HG03442 (cell line): ENCODE data around the gene CIB4.
"Not testable (repeated sequence)": the region's sequence is repeated elsewhere in the genome, so short reads cannot be mapped to it uniquely, and the experiment has no call there.

Experiments used
- ATAC-seq: cut with Tn5 transposase; IDR thresholded peaks from one replicate; pipeline ENCODE4 v1.9.1; 2021; ENCODE audit warnings: mild to moderate bottlenecking, moderate library complexity; ENCODE audit not compliant: unreplicated experiment

The CIB4 gene

DNA sequence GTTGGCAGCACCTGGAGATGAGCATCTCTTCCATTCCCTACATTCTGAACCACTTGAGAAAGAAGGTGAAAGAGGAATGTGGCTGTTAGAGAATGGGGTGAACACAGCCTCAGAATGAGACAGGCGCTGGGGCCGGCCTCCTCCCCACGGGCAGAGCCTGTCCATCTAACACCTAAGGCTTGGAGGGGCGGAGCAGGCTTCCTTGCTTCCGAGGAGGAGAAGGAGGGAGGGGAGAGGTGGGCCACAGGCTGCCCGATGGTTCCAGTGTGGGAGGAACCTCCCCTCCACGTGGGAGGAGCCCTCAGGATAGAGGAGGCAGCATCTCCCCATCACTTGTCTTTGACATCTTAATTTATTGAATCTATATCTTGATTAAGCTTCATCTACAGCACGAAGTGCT lies 68.6 kb downstream of the CIB4 start:
- ATAC-seq = no peak

DNA sequence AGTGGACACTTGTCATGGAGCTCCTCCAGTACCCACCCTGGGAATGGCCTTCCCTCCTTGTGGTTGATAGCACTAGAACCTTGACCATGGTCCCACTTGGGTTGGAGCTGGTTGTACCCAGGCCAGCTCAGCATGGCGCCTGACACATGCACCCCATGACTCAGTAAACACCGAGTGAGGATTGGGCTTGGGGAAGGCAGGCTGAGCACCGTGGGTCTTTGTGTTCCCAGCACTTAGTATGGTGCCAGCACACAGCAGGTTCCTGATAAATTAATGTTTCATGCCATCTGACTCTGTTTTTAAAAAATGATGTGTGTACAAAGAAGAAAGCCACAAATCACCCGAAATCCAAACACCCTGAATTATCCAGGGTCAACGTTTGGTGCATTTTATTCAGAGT lies 69.8 kb downstream of the CIB4 start:
- no peak for ATAC-seq

DNA sequence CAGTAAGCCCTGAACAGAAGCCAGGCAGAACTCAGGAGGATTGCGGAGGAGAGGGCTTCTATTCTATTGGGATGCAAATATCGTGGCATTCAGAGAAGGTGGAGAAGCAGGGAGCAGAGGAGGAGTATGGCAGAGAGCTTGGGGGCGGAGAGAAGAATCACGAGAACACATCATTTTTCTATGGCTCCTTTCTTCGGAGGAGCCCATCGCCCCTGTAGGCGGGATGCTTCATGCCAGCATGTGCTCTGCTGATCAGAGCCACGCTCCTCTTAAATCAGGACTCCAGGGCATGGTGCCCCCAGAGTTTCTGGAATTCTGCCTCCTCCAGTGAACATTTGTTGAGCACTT lies 71.1 kb downstream of the CIB4 start:
- ATAC-seq = no peak

DNA sequence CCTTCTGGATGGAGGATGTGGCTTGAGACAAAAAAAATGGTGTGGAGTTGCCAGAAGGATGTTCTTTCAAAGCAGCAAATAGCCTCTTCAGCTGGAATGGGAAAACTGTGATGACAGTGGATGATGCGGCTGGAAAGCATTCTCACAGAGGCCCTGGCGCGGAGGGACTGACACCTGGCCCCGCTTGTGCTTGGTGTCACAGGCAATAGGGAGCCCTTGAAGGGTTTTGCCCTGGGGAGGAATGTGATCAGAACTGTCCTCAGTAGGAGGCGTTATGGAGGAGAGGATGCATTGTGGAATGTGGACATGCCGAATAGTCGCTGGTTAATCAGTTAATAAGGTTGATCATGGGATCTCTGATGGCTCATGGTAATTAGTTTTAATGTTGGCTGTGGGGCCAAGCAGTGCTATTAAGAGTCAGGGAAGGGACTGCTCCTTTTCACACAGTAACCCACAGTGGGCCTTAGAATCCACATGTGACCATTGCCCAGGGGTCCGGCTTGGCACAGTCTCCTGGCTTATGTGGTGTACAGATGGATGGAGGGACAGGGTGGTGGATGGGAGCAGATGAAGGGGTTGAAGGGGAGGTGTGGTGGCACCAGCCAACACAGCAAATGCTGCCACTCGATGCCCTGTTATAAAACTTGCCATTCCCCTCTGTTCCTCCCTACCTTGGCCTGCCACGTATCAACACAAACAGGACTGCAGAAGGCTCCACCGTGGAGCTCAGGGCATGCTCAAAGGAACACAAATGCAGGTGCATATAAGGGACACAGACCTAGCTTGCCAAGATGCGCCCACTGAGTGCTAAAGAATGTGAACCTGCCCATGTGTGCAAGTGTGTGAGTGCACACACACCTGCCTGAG lies 71.7 kb downstream of the CIB4 start:
- no peak for ATAC-seq

DNA sequence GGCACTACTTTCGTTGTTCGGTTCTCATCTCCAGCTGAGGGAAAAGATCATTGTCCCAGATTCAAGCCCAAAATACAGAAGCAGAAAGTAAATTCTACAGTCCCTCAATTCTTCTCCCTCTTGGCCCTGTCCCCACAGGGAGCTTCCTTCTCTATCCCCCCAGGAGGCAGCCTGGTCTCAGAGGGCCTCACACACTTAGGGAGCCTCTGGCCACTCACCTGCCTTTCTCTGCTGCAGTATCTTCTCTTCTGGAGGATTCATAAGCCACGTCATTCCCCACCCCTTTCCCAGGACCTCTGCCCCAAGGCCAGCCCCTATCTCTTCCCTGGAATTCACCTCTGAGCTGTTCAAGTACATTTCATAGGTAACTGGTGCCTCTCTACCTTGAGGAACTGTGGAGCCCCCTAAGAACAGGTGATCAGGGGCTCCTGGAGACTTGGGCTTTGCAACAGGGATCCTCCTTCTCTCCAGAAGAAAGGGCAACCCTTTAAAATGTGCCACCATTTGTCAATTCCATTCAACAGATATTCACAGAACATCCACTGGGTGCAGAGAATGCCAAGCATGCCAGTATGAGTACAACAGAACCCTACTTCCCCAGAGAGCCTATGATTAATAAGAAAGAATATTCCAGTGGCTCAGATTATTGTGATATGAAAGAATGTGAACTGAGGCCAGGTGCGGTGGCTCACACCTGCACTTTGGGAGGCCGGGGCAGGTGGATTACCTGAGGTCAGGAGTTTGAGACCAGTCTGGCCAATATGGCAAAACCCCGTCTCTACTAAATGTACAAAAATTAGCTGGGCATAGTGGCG lies 72.9 kb downstream of the CIB4 start:
- ATAC-seq = no peak

DNA sequence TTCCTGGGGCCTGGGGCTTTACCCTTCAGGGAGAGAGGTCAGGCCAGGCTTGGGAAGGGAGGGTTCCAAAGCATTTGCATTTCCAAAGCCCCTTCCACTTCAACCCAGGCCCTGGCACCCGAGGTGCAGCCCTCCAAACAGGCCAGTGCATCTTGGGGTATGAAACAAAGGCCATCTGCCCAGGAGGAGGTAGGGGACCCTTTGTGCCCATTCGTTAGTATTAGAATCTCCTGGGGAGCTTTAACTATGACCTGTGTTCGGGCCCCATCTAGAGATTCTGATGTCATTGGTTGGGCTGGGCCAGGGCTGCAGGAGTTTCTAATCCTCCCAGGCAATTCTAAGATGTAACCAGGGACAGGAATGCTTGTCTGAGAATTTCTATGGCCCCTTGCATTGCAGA lies 73.6 kb downstream of the CIB4 start:
- no peak for ATAC-seq

DNA sequence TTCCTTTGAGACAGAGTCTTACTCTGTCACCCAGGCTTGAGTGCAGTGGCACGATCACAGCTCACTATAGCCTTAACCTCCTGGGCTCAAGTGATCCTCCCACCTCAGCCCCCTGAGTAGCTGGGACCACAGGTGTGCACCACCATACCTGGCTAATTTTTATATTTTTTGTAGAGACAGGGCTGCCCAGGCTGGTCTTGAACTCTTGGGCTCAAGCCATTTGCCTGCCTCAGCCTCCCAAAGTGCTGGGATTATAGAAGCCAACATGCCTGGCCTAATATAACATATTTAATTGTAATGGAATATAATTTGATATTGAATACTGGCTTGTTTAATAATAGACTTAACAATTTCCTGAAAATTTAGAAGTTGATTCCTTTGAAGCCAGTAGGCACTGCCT lies 74.4 kb downstream of the CIB4 start:
- ATAC-seq = not testable (repeated sequence)

DNA sequence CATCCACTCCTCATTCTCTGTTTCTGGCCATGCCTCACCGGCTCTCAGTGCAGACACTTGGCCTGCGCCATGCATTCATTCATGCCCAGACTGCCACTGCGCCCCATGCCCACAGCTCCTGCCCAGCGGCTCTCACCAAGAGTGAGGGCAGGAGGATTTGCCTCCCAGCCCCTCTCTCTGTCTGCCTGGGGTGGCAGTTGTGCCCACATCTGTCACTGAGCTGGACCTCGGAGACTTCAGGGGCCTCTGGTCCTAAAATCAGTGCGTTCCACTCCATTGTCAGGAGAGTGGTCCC lies 75.1 kb downstream of the CIB4 start:
- no peak for ATAC-seq

DNA sequence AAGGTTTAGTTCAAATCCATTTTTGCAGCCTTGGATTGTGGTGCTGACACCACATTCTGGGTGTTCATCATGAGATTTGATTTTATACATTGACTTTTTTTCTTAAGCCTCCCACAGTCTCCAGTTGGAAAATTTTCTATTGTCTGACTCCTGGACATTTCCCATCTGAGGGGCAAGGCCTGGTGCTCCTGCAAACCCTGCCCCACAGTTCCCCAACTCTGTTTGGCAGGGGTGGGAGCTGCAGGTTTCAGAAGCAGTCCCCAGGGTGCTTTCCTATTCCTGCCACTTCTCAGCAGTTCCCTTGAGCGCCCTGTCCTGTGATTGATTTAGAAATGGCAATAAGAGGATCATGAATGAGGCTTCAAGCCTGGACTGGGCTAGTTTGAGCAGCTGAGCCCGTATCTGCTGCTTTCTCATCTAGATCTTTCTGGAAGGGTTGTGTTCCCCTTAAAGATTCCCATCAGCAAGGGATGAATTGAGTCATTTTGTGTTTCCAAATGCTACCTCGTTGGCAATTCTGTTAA lies 77.0 kb downstream of the CIB4 start:
- ATAC-seq = no peak

DNA sequence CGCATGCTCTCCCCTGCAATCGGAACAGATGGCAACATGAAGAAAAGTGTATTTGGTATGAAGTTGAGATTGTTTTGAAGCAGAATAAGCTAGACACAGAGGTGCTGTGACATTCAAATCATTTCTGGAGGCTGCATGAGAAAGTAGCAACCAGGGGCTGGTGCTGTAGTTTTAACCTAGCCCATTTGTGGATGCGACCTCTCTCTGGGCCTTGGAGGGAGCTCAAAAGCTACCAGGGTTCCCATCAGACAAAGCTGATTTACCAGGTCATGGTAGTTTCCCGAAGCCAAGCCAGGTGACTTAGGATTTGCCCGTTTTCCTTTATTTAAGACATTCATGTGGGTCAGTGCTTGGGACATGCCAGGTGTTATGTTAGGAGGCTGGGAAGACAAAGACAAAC lies 77.5 kb downstream of the CIB4 start:
- ATAC-seq = no peak

DNA sequence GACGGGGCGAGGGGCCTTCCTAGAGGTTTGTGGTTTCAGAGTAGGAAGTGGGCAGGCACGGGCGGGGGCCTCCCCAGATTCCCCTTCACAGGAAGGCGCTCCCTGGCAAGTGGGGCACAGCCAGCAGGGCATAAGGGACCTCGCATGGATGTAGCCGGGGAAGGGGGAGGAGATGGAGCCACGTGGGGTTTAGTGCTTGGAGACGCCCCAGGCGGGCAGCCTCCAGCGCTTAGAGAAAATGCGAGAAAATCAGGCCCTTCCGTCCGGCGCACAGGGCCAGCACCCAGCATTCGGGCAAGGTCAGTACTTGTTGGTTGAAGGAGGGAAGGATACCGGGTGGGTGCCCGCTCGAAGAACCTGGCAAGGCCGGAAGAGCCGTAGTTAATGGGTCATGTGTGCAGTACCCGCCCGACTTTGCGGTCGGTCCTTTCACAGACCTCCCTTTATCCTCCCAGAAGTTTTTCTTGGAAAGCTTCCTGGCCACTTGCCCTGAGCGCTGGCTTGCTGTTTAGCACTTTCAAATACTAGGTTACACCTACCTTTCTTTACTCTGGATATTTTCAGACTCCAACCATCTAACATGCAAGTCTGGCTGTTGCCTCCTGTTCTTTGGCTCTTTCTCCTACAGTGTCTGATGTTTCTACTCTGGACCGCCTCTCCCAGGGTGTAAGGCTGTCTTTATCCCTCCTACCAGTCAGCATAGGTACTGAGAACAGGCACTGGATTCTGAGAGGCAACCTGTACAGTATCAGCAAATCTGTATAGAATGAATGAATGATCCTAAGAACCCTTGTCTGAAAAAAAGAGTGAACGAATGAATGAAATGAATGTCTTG lies 78.1 kb downstream of the CIB4 start:
- ATAC-seq = no peak

DNA sequence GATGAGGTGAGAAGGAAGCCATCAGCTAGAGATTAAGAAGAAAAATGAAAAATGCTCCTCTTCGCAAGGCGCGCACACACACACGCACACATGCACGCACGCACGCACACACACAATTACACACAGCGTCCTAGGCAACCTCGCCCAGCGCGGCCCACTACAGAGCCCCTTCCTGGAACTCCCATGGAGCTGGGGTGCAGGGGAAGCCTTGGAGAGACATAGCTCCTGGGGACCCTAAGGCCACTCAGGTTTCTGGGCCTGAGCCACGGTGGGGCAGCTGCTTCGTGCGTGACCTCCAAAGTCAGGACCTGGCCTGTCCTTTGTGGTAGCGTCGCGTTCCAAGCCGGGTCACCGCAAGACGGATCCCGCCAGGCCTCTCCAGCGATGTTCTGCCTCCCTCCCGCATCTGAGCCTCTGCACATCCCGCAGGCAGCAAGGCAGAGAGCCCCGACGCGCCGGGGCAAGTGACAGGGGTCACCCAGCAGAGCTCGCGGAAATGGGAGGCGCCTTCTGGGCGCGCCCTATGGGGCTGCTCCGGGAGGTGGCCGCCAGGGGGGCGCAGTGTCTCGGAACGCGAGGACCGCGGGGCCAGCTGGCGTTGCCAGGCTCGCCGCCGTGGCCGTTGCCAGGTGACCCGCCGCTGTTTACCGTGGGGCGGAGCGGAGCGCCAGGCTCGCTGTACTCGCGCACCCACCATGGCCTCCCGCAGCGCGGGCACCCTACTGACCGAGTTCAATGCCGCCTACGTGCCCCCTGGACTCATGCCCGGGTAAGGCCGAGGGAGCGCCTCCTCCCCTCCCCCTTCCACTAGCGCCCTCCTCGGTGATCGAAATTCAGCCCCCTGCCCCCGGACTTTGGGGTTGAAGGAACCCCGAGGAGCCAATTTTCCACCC lies 79.0 kb downstream of the CIB4 start:
- ATAC-seq = no peak

DNA sequence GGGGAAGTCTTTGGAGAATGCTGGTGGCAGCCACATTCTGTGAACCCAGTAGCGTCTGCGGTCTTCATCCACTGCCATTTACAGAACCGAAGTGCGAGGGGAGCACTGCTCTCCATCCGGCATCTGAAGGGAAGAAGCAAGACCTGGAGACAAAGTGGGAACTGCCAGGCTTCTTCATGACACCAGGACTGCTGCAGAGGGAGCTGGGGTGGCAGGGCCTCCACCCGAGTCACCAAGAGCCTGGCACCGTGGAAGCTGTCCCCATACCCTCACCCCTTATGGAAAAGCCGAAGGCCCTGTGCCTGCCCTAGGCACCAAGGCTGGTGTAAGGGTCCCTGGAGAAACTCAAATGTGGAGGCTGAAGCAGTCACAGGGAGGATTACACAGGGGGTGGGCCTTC lies 79.8 kb downstream of the CIB4 start:
- no peak for ATAC-seq

DNA sequence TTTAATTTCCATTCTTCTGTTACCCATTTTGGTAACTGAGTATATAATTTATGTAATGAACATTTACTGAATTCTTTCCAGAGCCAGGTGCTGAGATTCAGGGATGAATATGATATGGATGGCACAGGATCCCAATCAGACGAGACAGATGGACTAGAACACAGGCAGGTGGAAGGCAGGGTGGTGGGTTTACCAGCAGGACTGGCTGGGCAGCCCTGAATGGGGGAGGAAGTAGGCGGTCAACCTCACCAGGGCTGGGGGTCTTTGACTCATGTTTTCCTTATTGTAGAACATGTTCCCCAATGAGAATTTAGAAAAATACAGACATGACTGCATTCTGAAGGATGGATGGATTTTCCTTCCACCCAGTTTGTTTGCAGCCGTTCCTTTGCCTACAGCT lies 80.3 kb downstream of the CIB4 start:
- no peak for ATAC-seq

DNA sequence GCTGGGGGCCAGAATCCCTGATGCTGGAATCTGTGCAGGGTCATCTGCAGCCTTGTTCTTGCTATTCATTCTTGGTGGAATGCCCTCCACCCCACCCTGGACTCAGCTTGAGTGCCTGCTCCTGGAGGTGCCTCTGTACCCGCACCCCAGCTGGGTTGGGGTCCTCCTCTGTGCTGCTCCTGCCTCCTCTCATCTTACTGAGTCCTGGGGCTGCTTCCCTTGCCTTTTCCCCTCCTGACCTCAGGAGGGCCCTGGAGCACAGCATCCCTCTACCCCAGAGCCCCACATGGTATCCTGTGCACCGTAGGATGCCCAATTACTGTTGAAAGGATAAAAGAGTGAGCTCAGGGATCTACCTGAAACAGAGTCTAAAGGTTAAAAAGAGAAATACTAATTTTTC lies 81.6 kb downstream of the CIB4 start:
- no peak for ATAC-seq

DNA sequence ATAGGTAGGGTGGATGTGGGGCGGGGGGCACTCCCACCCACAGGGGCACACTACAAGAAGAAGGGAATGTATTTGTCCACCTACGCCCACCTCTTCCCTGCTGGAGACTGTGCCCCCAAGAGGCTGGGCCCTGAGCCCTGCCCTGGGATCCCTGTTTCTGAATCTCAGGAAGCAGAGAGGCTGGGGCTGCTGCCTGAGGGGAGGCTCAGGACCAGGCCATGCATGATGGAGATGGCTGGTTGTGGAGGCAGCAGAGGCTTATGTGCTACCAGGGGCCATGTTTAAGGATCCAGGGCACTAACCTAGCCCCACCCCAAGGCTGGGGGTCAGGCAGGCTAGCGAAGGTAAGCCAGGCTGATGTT lies 82.1 kb downstream of the CIB4 start:
- ATAC-seq = no peak

DNA sequence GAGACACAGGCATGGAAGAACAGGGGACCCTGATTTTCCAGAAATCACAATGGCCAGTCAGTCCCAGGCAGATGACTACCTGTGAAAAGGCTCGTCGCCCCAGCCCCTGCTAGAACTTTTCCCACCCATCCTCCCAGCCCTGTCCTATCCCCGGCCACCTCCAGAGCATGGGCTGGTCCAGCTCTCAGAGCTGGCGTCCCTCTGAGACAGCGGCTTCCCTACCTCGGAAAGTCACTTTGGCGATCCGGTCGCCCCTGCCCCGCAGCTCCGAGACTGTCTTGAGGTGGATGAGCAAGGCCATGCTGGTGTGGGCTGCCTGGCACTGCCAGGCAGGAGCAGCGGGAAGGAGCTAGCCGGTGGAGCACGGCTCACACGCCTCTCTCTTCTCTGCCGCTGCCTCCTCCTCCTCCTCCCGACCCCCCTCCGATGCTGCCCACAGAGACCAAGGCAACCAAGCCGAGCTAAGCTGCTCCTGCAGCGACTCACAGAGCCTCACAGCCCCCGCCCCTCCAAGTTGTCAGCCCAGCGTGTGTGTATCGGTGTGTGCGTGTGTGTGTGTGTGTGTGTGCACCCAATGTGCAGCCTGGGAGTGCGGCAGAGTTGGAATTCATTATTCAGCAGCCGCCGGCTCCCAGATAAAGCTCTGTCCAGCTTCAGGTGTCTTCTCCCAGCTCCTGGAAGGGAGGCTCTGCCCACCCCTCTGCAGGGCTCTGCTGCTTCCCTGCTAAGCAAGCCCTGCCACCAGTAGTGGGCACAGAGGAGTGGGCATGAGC lies 82.7 kb downstream of the CIB4 start:
- ATAC-seq = no peak

DNA sequence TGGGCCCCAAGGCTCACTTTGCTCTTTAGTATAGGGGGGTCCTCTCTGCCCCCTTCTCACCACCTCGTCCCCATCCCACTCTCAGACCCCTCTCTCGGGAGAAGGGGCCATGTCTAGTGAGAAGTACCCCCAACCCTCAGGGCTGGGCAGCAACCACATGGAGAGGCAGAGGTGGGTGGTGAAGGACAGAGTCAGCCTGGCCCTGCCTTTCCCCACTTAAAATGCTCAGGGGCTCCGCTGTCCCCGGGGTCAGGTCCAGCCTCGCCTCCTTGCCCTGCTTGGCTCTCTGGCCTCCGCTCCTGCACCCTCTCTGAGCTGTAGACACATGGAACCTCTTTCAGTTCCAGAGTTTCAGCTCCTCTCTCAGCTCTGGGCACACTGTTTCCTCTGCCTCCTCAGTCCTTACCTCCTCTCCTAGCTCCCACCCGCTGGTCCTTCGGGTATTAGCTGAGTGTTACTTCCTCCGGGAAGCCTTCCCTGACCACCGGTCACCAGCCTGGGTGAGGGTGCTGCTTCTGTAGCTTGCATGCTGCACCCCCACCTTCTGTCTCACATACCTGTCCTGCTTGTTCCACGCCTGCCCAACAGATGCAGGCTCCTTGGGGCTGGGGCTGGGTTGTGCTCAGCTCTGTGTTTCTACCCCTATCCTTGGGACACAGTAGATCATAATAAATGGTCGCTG lies 83.8 kb downstream of the CIB4 start:
- ATAC-seq = no peak
